HG03378 (cell line): Measurements from ENCODE around the gene GRM4.

Experiments used
- ATAC-seq: cut with Tn5 transposase; IDR thresholded peaks from one replicate; pipeline ENCODE4 v1.9.1; 2021; ENCODE audit warnings: mild to moderate bottlenecking, moderate library complexity; ENCODE audit not compliant: unreplicated experiment

Gene GRM4

DNA sequence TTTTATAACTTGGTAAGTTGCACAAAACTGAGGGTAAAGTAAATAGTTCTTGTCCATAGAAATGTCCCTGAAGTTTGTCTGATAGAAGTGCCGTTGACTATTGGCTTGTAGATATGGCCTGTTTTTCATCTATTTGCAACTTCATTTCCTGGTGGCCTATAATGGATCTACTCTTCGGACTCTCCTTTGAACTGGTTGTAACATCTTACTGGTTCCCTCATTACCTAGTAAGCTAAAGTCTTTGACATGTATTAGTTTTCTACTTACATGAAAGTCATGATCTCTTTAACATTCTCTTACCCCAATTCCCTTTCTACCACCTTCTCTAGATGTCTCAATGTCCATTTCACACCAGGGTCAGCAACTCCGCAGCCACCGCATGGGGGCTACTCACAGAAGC, 146.3 kb downstream of the GRM4 start:
- ATAC-seq, result no peak

GRCh38 chr6:33998660-33999059, 147.2 kb downstream of the GRM4 start:
- no peak for ATAC-seq

DNA sequence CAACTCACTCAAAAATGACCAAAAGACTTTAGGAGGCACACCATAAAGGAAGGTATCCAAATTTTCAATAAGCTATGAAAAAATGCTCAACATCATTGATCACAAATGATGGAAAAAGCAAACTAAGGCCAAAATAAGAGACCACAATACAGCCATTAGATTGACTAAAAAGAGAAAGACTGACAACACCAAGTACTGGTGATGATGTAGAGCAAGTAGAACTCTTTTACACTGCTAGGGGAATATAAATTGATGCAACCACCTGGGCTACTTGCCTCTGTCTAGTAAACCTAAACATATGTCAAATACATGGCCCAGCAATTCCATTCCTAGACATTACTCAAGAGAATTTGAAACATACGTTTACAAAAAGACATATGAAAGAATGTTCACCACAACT, 148.6 kb downstream of the GRM4 start:
- ATAC-seq, result no peak

GRCh38 chr6:33996120-33996475, 149.8 kb downstream of the GRM4 start:
- no peak for ATAC-seq

- ATAC-seq, result no peak
Measured at GRCh38 chr6:33995309-33996119, 150.4 kb downstream of the GRM4 start.

- no peak for ATAC-seq
Measured at GRCh38 chr6:33994472-33995308, 151.2 kb downstream of the GRM4 start.

GRCh38 chr6:33993653-33994471, 152.0 kb downstream of the GRM4 start:
- no peak for ATAC-seq

DNA sequence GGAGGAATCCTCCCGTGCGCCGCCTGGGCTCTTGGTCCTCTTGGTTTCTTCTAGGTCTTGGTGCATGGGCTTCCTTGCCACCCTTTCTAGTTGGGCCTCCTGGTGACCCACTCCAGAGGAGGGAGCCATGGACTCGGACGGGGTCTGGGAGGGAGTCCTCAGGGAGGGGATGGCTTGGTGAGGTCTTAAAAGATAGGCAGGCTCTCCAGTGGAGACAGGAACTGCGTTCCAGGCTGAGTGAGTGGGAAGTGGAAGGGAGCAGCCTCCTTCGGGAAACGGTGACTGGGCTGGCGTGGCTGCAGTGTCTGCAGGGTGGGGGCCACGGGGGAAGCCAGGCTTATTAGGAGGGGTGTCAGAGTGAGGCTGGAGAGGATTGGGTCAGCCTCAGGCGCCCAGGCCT, 152.8 kb downstream of the GRM4 start:
- no peak for ATAC-seq

DNA sequence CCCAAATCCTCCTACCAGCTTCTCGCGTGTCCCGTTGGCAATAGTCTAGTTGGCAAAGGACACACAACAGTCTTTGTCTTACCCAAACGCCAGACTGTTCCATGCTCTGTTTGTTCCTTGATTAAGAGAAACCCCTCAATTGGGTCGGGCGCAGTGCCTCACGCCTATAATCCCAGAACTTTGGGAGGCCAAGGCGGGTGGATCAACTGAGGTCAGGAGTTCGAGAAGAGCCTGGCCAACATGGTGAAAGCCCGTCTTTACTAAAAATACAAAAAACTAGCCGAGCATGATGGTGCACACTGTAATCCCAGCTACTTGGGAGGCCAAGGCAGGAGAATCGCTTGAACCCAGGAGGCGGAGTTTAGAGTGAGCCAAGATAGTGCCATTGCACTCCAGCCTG, 153.7 kb downstream of the GRM4 start:
- no peak for ATAC-seq

DNA sequence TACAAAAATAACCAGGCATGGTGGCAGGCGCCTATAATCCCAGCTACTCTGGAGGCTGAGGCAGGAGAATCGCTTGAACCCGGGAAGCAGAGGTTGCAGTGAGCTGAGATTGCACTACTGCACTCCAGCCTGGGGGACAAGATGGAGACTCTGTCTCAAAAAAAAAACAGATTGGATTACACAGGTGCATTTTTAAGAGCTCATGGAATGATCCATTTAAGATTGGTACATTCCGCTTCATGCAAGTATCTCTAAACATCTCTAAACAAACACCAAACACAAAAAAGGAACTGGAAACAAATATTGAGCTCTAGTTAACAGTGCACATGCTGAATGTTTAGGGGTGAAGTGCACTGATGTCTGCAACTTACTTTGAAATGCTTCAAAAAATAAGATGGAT, 154.3 kb downstream of the GRM4 start:
- ATAC-seq, result no peak

DNA sequence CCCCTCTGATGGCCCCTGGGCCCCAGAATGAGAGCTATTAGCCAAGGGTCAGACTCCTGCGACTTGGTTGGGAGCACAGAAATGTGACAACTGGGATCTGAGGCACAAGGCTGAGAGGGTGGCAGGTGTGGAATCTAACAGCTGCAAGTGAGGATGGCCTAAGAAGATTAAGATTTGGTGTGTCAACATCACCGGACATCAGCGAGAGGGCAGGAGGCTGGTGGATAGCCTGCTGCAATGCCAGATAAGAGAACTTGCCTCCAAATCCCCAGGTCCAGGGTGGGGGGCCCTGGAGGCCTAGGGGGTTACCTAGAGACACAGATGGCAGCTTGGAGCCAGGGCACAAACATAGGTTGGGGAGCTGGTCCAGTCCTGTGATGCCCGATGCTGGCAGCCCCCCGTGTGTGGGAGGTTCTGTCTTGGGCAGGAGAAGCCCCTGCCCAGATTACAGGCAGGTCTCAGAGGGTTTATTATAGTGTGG, 155.8 kb downstream of the GRM4 start:
- no peak for ATAC-seq

GRCh38 chr6:33989016-33989854, 156.7 kb downstream of the GRM4 start:
- no peak for ATAC-seq

- ATAC-seq, result no peak
Measured at GRCh38 chr6:33988121-33989015, 157.5 kb downstream of the GRM4 start.

DNA sequence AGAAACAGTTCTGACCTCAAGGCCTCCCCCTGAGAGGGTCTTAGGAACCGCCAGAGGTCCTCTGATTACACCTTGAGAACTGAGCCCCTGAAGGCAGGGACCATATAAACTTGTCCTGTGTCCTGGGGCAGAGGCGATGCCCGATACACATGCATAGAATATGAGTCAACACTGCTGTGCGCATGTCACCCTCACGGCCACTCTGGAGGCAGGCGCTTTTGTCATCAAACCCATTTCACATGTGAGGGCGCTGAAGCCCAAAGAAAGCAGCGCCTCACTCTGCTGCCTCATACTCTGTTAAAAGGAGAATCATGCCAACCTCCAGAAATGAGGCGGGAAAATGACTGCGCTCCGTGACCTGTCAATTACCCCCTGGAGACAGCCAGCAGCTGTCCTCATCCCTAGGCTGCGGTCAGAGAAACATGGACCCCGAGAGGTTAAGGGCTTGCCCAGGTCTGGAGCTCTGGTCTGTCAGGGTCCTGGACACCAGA, 158.3 kb downstream of the GRM4 start:
- no peak for ATAC-seq

DNA sequence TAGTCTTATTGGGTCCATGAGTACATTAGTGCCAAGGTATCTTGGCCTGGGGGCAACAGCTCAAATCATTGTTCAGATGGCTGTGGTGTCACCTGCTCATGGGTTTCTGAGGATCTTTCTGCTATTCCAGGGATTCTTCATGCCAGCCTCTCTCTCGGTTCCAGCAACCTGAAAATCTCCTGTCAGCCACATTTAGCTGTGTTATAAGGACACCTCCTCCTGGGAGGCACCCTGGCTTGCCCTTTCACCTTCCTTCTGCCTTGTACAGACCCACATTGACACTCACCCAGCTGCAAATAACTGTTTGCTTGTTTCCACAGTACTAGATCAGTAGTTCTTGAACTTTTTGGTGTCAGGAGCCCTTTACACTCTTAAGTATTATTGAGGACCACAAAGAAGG, 159.9 kb downstream of the GRM4 start:
- ATAC-seq, result no peak

DNA sequence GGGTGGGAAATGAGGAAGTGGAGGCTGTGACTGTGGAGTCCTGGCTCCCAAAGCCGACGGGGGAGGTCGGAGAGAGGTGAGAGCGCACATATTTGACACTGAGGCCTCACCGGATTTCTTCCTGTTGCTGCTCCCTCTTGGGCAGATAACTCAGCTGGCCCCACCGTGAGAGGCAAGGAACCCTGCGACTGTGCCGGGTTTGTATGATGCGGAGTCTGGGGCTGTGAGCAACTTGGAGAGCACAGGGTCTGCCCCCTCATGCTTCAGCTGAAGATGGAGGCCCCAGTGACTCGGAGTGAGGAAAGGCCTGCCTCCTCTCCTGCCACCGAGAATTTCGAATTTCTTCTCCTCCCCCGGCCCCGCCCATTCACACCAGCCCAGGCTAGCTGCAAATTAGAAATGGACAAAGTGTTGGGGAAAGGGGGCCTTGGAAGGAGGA, 160.6 kb downstream of the GRM4 start:
- ATAC-seq, result no peak

GRCh38 chr6:33984466-33985312, 161.2 kb downstream of the GRM4 start:
- no peak for ATAC-seq
